ENCODE measurements around the gene FKBP8.

- TF ChIP-seq CTCF (IDR thresholded peaks at IDR 0.05) = no peak
- no peak for TF ChIP-seq POLR2A (IDR thresholded peaks at IDR 0.05)
Measured at GRCh38 chr19:18566953-18567352, 23.6 kb upstream of the FKBP8 start.
